CMK (cell line): Measurements from ENCODE around the gene BGLAP.
"Not testable (repeated sequence)": the region's sequence is repeated elsewhere in the genome, so short reads cannot be mapped to it uniquely, and the experiment has no call there.

ENCODE experiments used
- DNase-seq: peaks from one replicate; pipeline ENCODE4 v3.0.0-alpha.2; 2010; ENCODE audit warnings: low read depth

Gene BGLAP

DNA sequence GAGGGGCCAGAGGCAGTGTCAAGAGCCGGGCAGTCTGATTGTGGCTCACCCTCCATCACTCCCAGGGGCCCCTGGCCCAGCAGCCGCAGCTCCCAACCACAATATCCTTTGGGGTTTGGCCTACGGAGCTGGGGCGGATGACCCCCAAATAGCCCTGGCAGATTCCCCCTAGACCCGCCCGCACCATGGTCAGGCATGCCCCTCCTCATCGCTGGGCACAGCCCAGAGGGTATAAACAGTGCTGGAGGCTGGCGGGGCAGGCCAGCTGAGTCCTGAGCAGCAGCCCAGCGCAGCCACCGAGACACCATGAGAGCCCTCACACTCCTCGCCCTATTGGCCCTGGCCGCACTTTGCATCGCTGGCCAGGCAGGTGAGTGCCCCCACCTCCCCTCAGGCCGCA is at the start of gene BGLAP:
Gene BGLAP, plus strand, starts transcription at position 259 of the 400 bp plus-strand sequence. Its CDS starts 48 bp downstream, at position 307.
- DNase-seq, result no peak

DNA sequence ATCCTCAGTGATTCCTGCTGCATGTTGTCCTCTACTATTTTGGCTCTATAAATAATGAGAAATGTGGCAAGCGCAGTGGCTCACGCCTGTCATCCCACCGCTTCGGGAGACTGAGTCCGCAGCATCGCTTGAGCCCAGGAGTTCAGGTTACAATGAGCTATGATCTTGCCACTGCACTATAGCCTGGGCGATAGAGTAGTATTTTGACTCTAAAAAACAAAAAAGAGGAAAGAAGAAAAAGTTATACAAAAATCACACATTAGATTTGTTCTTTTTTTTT is 48.8 kb upstream of the BGLAP start:
- no peak for DNase-seq

DNA sequence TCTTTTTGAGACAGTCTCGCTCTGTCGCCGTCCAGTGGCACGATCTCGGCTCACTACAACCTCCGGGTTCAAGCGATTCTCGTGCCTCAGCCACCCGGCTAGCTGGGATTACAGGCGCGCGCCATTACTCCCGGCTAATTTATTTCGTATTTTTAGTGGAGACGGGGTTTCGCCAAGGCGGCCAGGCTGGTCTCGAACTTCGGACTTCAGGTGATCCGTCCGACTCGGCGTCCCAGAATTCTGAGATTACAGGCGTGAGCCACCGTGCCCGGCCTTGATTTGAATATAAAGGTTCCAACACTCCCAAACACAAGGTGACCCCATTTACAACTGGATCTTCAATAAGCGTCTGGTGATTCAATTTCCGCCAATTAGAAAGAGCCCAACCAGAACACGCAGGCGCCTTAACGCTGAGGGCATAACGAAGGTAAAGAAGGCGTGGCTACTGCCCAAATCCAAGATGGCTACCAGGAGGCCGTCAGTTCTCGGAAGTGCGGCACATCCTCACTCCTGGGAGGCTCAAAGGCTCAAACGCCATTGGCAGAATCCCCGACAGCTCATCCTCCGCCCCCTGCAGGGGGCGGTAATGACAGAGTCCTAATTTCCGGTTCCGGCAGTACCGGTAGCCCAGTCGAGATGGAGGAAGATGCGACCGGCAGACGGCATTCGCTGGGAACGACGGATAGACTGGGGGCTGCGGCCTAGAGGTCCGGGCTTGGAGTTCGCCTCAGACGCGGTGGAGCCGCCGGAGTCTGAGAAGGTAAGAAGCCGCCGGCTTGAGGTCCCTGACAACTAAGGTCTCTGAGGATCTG is 48.3 kb upstream of the BGLAP start, which contains the start of gene SLC25A44:
Gene SLC25A44, plus strand, starts transcription at position 617 of the 812 bp plus-strand sequence. CDS start 5,744 bp downstream, outside the sequence.
- peak; percentile 96 for DNase-seq

DNA sequence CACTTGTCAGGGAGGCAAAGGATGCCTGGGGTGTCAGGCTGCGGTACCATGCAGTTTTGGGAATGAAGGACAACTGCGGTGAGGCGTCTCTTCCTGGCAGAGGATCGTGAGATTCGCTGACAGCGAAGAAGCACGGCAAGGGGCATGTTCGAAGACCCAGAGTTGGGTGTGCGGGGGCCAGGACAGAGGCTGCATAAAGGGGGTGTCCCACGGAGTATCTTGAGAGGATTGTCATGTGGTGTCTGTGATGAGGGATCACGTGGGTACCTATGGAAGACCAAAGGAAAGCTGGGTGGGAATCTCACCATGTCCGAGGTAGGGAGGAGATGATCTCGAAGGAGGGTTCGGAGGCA is 47.7 kb upstream of the BGLAP start:
- DNase-seq, result no peak

DNA sequence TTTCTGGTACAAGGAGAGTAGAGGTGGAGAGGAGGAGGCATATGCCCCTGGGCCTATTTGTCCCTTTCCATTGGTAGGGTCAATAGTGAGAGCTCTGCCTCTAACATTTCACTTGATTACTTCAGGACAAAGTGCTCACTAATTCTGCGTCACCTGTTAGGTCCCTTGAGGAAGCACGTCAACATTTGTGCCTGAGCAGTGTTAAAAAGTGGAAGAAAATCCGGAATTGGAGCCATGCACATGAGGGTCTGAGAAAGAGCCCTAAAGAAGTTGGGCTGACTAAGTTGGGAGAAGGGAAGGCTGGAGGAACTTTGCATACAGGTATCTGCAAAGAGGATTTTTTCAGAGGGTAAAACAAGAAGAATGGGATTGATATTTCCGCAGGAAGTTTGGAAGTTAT is 46.1 kb upstream of the BGLAP start:
- DNase-seq, result no peak

DNA sequence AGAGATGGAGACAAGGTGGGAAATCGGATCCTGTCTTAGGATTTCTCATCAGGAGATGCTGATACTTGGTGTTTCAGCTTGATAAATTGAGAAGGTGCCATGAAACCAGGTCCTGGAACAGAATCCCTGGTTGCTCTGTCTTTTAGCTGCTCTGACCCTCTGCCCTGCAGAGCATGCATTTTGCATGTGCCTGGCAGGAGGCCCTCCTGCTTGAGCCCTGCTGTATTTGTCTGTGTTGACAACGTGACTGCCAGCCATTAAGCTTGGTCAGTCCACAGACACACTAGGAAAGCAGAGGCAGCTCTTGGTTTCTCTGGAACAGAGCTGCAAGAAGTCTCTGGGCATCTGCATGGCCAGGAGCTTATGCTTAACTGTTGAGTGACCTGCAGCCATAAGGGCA is 45.5 kb upstream of the BGLAP start:
- DNase-seq, result no peak

DNA sequence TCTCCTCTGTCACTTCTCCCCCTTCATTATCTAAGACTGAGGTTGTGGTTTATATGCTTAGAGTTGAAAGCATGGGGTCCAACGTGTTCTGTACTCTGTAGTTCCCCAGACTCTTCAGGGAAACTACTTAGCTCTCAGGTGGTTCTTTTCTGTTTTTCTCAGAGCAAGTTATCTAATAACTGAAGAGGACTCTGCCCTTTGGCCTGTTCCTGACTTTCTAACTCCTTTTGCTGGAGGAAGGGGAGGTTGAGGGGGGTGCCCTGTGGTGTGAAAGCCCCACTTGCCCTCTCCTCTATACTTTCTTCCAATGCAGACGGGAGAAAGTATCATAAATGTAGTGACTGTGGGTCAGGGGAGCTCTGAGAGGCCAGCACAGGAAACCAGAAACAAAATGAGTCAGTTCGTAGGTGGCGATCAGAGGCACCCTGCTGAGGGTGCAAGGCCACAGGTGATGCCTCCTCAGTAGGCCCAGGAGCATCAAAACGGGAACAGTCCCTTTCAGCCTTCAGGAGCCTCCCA is 43.1 kb upstream of the BGLAP start:
- no peak for DNase-seq

DNA sequence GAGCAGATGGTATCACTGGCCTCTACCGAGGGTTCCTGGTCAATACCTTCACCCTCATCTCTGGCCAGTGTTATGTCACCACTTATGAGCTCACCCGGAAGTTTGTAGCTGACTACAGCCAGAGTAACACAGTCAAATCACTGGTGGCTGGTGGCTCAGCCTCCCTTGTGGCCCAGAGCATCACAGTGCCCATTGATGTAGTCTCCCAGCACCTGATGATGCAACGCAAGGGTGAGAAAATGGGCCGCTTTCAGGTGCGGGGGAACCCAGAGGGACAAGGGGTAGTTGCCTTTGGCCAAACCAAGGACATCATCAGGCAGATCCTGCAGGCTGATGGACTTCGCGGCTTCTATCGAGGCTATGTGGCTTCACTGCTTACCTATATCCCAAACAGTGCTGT is 41.9 kb upstream of the BGLAP start:
- DNase-seq, result no peak

DNA sequence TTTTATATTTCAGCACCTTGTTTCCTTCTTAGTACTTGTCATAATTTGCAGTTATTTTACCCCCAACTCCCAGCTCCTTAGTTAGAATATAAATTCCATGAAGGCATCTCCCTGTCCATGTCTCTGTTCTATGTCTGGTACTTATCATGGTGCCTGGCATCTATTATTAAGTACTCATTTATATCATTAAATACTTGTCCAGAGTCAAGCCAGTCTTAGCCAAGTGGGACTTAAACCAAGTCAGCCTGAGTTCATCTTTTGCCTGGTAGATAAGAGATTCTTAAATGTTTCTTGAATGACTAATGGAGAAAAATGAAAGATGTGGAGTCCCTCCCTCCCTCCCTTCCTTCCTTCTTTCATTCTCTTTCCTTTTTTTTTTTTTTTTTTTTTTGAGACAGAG is 38.7 kb upstream of the BGLAP start:
- DNase-seq, result no peak

DNA sequence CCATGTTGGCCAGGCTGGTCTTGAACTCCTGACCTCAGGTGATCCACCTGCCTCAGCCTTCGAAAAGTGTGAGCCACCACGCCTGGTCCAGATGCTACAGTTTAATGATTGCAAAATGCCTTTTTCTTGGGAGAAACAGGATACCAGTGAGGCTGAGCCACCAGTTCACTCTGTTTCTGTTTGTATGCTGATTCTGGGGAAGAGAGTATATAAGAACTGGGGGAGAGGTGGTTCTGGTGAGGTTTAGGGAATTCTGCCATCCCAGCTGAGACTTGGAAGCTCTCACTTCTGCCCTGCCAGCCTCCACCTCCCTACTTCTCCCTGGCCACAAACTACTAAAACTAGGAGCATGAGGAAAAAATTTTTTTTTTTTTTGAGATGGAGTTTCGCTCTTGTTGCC is 37.3 kb upstream of the BGLAP start:
- no peak for DNase-seq

DNA sequence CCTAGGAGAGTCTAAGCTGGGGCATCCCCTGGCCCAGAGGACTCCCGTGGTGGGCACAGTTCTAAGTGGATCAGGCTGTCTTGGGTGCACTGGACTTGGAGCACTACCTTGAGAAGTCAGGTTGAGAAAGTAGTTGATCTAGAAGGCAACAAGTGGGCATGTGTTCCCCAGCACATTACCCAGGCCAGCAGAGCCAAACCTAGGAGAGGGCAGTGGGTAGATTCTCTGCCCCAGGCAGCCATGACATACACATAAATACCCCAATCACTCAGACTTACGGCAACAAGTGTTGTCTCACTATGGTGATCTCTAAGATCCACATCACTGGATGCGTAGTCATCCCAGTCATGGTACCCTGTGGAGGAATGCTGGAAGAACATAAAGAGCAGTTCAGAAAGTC is 30.7 kb upstream of the BGLAP start:
- no peak for DNase-seq

DNA sequence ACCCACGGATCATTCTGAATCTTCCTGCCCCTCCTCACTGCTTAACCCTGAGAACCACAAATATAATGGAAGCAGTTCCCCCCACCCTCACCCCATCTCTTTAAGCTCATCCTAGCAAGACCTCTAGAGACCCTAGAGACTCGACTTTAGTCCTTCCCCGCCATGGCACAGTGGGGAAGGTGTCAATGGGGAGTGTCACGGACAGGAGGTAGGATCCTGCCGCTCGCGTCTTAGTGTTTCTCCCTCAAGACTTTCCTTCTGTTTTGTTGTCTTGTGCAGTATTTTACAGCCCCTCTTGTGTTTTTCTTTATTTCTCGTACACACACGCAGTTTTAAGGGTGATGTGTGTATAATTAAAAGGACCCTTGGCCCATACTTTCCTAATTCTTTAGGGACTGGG is 29.9 kb upstream of the BGLAP start:
- no peak for DNase-seq

DNA sequence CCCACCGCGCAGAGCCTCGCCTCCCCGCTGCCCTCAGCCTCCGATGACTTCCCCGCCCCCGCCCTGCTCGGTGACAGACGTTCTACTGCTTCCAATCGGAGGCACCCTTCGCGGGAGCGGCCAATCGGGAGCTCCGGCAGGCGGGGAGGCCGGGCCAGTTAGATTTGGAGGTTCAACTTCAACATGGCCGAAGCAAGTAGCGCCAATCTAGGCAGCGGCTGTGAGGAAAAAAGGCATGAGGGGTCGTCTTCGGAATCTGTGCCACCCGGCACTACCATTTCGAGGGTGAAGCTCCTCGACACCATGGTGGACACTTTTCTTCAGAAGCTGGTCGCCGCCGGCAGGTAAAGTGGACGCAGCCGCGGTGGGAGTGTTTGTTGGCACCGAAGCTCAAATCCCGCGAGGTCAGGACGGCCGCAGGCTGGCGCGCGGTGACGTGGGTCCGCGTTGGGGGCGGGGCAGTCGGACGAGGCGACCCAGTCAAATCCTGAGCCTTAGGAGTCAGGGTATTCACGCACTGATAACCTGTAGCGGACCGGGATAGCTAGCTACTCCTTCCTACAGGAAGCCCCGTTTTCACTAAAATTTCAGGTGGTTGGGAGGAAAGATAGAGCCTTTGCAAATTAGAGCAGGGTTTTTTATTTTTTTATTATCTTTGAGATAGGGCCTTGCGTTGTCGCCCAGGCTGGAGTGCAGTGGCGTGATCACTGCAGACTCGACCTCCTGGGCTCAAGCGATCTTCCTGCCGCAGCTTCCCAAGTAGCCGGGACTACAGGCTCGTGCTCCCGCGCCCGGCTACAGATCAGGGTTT is 28.9 kb upstream of the BGLAP start, which contains the start of gene PMF1:
Gene PMF1, plus strand, starts transcription at position 175 of the 811 bp plus-strand sequence. Its CDS starts 9 bp downstream, at position 184.
- peak; percentile 80 for DNase-seq

DNA sequence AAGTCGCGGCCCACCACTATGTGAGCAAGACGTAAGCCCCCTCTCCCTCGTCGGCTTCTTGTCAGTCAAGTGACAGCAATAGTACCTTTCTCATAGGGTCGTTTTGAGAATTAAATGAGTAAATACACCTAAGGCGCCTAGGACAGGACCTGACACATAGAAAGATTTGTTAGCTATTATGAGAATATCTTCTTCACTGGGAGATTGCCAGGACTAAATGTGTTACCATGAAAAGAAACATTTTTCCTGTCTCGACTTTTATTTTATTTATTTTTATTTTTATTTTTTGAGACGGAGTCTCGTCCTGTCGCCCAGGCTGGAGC is 28.4 kb upstream of the BGLAP start:
- no peak for DNase-seq

DNA sequence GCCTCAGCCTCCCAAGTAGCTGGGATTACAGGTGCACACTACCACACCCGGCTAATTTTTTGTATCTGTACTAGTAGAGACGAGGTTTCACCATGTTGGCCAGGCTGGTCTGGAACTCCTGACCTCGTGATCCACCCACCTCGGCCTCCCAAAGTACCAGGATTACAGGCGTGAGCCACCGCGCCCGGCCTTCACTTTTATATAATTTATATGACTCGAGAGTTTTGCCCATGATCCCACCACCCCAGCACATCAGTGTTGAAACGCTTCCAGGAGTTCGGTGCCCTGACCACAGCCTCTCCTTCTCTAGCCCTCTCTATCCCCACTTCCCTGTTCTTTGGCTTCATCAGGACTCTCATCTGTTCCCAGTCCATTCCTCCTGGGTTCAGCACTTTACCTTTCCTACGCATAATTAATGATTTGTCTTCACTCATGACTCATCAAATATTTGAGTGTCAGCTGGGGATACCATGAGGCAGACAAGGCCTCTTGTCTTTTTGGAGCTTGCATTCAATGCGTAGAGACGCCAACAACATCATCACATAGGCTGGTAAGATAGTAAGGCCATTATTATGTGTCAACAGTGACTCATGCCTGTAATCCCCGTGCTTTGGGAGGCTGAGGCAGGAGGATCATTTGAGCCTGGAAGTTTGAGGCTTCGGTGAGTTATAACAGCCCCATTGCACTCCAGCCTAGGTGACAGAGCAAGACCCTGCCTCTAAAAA is 27.8 kb upstream of the BGLAP start:
- DNase-seq, result no peak

DNA sequence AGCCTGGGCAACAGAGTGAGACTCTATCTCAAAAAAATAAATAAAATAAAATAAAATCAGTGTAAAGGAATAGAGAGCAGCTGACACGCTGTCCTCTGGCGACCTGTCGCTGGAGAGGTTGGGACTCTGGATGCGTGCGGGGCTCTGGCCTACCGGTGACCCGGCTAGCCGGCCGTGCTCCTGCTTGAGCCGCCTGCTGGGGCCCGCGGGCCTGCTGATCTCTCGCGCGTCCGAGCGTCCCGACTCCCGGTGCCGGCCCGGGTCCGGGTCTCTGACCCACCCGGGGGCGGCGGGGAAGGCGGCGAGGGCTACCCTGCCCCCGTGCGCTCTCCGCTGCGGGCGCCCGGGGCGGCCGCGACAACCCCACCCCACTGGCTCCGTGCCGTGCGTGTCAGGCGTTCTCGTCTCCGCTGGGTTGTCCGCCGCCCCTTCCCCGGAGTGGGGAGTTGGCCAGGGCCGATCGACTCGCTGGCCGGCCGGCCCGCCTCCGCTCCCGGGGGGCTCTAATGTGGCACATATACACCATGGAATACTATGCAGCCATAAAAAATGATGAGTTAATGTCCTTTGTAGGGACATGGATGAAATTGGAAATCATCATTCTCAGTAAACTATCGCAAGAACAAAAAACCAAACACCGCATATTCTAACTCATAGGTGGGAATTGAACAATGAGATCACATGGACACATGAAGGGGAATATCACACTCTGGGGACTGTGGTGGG is 25.5 kb upstream of the BGLAP start:
- DNase-seq, result not testable (repeated sequence)

DNA sequence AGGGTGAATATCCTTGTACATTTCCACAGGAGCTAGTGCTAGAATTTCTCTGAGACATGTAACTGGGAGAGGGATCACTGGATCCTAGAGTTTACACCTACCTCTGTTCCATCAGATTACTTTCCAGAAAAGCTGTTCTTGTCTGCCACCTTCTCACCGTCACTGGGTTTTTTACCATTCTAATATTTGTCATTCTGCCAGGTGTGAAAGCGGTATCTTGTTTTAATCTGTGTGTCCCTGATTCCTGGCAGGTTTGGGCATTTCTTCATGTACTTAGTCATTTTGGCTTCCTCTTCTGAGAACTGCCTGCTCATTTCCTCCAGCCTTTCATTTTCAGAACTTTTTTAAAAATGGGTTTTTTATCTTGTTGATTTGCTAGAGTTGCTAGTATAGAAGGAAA is 24.1 kb upstream of the BGLAP start:
- DNase-seq, result no peak

DNA sequence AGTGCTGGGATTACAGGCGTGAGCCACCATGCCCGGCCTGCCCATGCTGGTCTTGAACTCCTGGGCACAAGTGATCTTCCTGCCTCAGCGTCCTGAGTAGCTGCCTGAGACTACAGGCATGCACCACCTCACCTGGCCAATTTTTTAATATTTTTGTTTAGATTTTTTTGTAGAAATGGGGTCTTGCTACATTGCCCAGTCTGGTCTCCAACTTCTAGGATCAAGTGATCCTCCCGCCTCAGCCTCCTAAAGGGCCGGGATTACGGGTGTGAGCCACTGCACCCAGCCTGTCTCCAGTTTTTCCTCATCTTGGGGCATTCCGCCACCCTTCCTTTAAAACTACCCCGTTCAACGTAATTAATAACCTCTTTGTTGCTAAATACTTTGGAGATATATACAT is 21.8 kb upstream of the BGLAP start:
- DNase-seq, result no peak

DNA sequence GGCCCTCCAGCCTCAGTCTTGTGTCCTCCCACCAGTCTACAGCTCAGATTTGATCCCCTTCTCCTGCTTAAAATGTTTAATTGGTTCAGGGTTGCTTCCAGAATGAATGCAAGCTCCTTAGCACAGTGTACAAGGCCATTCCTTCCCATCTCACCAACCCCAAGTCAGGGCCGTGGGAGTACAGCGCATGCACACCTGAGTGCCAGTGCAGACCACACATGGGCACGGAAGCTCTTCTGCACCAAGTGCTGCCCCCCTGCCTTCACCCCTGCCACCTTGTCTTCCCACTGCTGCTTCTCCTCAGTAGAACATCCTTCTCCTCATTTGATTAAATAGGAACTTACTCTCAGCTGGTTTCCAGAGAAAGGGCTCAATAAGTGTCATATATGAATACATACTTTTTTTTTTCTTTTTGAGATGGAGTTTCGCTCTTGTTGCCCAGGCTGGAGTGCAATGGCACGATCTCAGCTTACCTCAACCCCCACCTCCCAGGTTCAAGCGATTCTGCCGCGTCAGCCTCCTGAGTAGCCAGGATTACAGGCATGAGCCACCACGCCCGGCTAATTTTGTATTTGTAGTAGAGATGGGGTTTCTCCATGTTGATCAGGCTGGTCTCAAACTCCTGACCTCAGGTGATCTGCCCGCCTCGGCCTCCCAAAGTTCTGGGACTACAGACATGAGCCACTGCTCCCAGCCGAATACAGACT is 19.8 kb upstream of the BGLAP start:
- no peak for DNase-seq

DNA sequence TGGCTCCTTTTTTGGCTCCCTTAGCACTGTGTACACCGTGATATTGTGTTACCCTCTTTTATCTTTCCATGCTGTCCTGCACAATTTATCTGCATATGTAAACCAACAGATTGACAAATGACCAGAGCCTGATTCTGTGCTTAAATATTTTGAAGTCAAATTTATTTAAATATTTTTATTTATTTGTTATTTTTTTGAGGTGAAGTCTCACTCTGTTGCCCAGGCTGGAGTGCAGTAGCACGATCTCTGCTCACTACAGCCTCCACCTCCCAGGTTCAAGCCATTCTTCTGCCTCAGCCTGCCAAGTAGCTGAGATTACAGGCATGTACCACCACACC is 16.3 kb upstream of the BGLAP start:
- DNase-seq, result no peak

DNA sequence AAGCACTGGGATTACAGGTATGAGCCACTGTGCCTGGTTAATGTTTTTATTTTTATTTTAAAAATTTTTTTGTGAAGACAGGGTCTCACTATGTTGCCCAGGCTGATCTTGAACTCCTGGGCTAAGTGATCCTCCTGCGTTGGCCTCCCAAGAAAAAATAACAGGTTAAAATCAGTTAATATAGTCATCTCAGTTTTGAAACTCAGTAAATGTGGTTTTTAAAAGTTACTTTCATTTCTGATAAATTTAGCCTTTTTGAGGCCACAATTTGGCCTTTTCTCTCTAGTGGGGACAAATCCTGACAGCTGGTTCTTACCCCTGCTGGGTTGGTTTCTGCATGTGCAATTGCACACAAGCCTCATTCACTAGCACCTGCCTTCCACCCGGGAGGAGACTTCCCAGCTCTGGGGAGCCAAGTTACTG is 15.9 kb upstream of the BGLAP start:
- no peak for DNase-seq

DNA sequence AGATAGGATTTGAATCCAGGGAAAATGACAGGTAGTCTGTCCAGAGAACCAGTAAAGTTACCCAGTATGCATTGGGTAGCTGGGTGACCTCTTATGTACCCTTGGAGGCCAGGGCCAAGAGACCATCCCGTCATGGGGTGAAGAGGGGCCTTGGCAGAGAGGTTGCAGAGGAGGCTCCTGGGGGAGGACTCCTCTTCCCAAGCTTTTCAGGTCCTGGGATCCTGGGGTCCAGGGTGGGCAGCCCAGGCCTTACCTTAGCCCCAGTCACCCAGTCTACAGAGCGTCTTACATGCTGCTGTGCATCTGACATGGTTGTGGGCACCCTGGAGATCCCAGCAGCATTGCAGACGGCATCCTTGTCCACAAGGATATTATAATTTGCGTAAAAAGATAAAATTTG is 15.2 kb upstream of the BGLAP start:
- DNase-seq, result no peak
